Gastroesophageal sphincter (tissue), 4 donors: ENCODE measurements around the gene EXOC3L2. TPM values are rescaled to one million over a fixed set of nuclear protein-coding genes. Genes with fewer than 3 reads are reported as not detected.
A peak's percentile ranks its signal among the peaks of the same experiment; 100 is the strongest.

Experiments used
- ATAC-seq: fragments of 150-250 bp; one replicate; pipeline ENCODE4 v1.9.1; 2016; ENCODE audit warnings: mild to moderate bottlenecking, moderate library complexity
- H3K27ac ChIP-seq, 4 donors: fragments of 200-600 bp; sonication (generic) in 3 of 4; 1 replicate in 3 of 4; 2 replicates in 1 of 4; pipeline ENCODE4 v1.5.1; 2016 to 2019
- H3K27me3 ChIP-seq: fragments of 200-600 bp; sonication (generic); one replicate; pipeline ENCODE4 v1.5.1; 2019
- H3K36me3 ChIP-seq, 2 donors: fragments of 200-600 bp; sonication (generic); one replicate each; pipeline ENCODE4 v1.5.1; 2019; ENCODE audit warnings: control low read depth in 1 of 2
- H3K4me1 ChIP-seq, 3 donors: fragments of 200-600 bp; sonication (generic); 1 replicate in 2 of 3; 2 replicates in 1 of 3; pipeline ENCODE4 v1.5.1; 2016 to 2019; ENCODE audit warnings: control low read depth in 2 of 3
- H3K4me3 ChIP-seq, 2 donors: fragments of 200-600 bp; sonication (generic); one replicate each; pipeline ENCODE4 v1.5.1; 2019; ENCODE audit warnings: mild to moderate bottlenecking in 1 of 2, moderate library complexity in 1 of 2
- H3K9me3 ChIP-seq, 3 donors: fragments of 200-600 bp; sonication (generic); one replicate each; pipeline ENCODE4 v1.5.1; 2017 to 2019; ENCODE audit warnings: control low read depth in 2 of 3
- EP300 ChIP-seq: sonication (generic); formaldehyde crosslinking; IDR thresholded peaks from one replicate; pipeline ENCODE4 v1.6.1; 2017; ENCODE audit warnings: antibody characterized with exemption, mild to moderate bottlenecking
- POLR2A ChIP-seq, 2 donors: fragments of 450-650 bp; IDR thresholded peaks; one replicate each; pipeline ENCODE4 v1.6.1; 2017; ENCODE audit warnings: antibody characterized with exemption in 2 of 2, mild to moderate bottlenecking in 2 of 2, moderate library complexity in 1 of 2
- POLR2AphosphoS5 ChIP-seq: sonication (generic); formaldehyde crosslinking; IDR thresholded peaks from one replicate; pipeline ENCODE4 v1.6.1; 2017; ENCODE audit warnings: antibody characterized with exemption
- WGBS, 2 donors: methylation state at CpG; one replicate each; pipeline ENCODE4 v1.1.5; 2018; ENCODE audit warnings: low coverage in 1 of 2; 5-methylcytosine and 5-hydroxymethylcytosine counted together
- total RNA-seq, 4 donors: library from RNA; depleted of rRNA; stranded (reverse); fragments of >200 nt; gene quantifications; one replicate each; pipeline ENCODE4 v1.1.0, GENCODE V29; 2016
- TF ChIP-seq, protein P1 (sequence below), 4 experiments: fragments of 200-600 bp in 2 of 4; fragments of 450-650 bp in 2 of 4; sonication (generic) in 1 of 4; IDR thresholded peaks; one replicate each; pipeline ENCODE4 v1.5.1; 2017 to 2019; ENCODE audit warnings: antibody characterized with exemption in 4 of 4, mild to moderate bottlenecking in 2 of 4, moderate library complexity in 2 of 4

EXOC3L2 gene
- total RNA-seq, 4 donors from 2014 or later, result 1.2 to 2.9 (median 2.0) TPM

GRCh38 chr19:45283443-45284033 lies 38.3 kb upstream of the EXOC3L2 start:
- Histone ChIP-seq H3K9me3 (no peaks in the 10 kb centered on the region), H3K27ac (no peak overlapping the region), H3K4me1 (no peaks in the 10 kb centered on the region), H3K27me3 (no peaks in the 10 kb centered on the region), H3K36me3 (peaks cover 0 to 99% of the 10 kb centered on the region in 2 donors), H3K4me3 (no peak overlapping the region)
- 68 to 75% methylated on average over 7 of the region's 7 CpGs for WGBS, 2 donors
- TF ChIP-seq POLR2A (IDR thresholded peaks at IDR 0.05) (no peak), EP300 (no peak)
- no peak for ATAC-seq

DNA sequence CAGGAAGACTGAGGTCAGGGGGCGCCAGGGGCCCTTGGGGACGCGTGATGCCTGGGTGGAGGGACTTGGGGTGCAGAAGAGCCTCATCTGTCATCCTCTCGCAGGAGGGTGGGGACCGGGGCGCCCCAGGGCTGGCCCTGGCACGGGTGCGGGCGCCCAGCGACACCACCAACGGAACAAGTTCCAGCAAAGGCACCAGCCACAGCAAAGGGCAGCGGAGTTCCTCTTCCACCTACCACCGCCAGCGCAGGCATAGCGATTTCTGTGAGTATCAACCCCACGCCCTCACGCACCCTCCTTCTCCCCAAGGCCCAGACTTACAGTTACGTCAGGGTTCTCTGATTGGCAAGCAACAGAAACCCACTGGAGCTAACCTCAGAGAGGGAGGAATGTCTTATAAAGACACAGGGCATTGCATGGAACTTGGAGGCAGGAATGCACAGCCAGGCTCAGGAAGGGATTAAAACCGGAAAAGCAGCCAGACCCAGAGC lies 35.3 kb upstream of the EXOC3L2 start:
- Histone ChIP-seq H3K4me1 (no peaks in the 10 kb centered on the region), H3K9me3 (no peaks in the 10 kb centered on the region), H3K4me3 (no peak overlapping the region), H3K36me3 (peaks cover 0 to 99% of the 10 kb centered on the region in 2 donors), H3K27ac (no peak overlapping the region), H3K27me3 (no peaks in the 10 kb centered on the region)
- no peak for TF ChIP-seq EP300
- TF ChIP-seq, protein P1, sequence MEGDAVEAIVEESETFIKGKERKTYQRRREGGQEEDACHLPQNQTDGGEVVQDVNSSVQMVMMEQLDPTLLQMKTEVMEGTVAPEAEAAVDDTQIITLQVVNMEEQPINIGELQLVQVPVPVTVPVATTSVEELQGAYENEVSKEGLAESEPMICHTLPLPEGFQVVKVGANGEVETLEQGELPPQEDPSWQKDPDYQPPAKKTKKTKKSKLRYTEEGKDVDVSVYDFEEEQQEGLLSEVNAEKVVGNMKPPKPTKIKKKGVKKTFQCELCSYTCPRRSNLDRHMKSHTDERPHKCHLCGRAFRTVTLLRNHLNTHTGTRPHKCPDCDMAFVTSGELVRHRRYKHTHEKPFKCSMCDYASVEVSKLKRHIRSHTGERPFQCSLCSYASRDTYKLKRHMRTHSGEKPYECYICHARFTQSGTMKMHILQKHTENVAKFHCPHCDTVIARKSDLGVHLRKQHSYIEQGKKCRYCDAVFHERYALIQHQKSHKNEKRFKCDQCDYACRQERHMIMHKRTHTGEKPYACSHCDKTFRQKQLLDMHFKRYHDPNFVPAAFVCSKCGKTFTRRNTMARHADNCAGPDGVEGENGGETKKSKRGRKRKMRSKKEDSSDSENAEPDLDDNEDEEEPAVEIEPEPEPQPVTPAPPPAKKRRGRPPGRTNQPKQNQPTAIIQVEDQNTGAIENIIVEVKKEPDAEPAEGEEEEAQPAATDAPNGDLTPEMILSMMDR (IDR thresholded peaks at IDR 0.05), result no peak
- no peak for TF ChIP-seq POLR2A (IDR thresholded peaks at IDR 0.05)
- TF ChIP-seq POLR2AphosphoS5, result no peak
- no CpG with 5 or more reads among the region's 19 CpGs for WGBS, 2 donors
- ATAC-seq, result no peak

DNA sequence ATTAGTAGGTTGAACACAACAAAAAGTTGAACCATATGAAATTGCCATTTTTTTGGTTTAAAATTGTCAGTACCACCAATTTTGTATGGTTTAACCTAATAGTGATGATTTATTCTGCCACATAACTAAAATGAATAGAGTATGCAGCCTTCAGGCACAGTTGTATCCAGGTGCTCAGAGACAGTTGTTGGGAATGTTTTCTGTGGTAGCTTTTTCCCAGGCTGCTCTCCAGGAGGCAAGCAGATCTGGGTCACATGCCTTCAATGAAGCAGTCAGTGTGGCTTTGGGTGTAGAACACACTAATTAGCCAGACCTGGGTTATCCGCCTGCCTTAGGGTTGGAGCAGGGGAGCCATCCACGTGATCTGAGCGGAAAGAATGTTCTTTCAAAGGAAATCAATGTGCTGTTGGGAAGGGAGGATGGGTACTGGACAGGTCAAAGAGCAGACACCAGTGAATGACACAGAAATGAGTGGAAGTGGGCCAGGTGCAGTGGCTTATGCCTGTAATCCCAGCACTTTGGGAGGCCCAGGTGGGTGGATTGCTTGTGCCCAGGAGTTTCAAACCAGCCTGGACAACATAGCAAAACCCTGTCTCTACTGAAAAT lies 34.5 kb upstream of the EXOC3L2 start:
- WGBS, 2 donors, result 95% methylated on average over 3 of the region's 3 CpGs; no CpG with 5 or more reads in 1 of the 2 donors
- ATAC-seq, result peak; percentile 28
- no peaks in the 10 kb centered on the region for H3K9me3 ChIP-seq
- TF ChIP-seq POLR2AphosphoS5 (no peak), EP300 (no peak), POLR2A (IDR thresholded peaks at IDR 0.05) (no peak)
- TF ChIP-seq, protein P1 (IDR thresholded peaks at IDR 0.05), result no peak
- no peaks in the 10 kb centered on the region for H3K4me1 ChIP-seq
- no peak overlapping the region for H3K27ac ChIP-seq
- H3K4me3 ChIP-seq, result no peak overlapping the region
- peaks cover 0 to 100% of the 10 kb centered on the region in 2 donors for H3K36me3 ChIP-seq
- no peaks in the 10 kb centered on the region for H3K27me3 ChIP-seq

DNA sequence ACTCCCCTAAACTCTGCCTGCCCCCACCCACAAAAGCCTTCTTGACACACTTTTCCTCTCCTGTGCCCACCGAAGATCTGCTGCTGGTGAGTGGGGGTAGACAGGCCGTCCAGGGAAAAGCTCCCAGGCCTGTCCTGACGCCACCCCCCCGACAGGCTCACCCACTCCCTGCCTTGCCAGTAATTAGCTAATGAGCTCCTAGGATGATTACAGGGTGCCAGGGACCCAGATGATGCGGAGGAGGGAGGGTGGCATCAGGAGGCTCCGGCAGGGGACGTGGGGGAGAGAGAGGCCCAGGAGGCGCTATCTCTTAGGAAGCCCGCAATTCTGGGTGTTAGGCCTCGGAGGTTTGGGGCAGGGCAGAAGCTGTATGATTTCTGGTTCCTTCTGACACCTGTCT lies 32.9 kb upstream of the EXOC3L2 start:
- Histone ChIP-seq H3K27ac (no peak overlapping the region), H3K4me1 (no peaks in the 10 kb centered on the region), H3K36me3 (peaks cover 0 to 100% of the 10 kb centered on the region in 2 donors), H3K4me3 (no peak overlapping the region), H3K9me3 (no peaks in the 10 kb centered on the region), H3K27me3 (no peaks in the 10 kb centered on the region)
- WGBS, 2 donors, result 84 to 96% methylated on average over 6 of the region's 10 CpGs
- TF ChIP-seq POLR2AphosphoS5, result no peak
- no peak for TF ChIP-seq EP300
- TF ChIP-seq, protein P1 (IDR thresholded peaks at IDR 0.05), result no peak
- no peak for TF ChIP-seq POLR2A (IDR thresholded peaks at IDR 0.05)
- ATAC-seq, result no peak

DNA sequence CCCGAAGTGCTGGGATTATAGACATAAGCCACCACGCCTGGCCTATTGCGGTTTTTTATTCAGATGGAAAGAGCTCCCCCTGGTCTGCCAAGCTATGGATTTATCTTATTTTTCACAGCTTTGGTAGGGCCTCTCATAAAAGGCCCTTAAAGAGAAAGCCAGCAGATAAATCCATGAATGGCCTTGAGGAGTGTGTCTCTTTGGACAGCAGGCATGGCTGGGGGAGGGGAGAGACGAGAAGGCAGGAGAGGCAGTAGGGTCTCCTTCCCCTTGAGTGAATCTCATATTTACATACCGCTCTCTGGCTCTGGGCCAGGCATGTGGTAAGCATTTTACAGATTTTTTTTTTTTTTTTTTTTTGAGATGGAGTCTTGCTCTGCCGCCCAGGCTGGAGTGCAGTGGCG lies 31.1 kb upstream of the EXOC3L2 start:
- no peak for ATAC-seq

More for the DNA sequence above, 31.1 kb upstream of the EXOC3L2 start:
- Histone ChIP-seq H3K4me3 (no peak overlapping the region), H3K27me3 (no peaks in the 10 kb centered on the region), H3K9me3 (no peaks in the 10 kb centered on the region), H3K4me1 (no peaks in the 10 kb centered on the region), H3K27ac (no peak overlapping the region), H3K36me3 (peaks cover 0 to 100% of the 10 kb centered on the region in 2 donors)
- TF ChIP-seq POLR2AphosphoS5, result no peak
- TF ChIP-seq POLR2A (IDR thresholded peaks at IDR 0.05), result no peak
- TF ChIP-seq EP300, result no peak
- TF ChIP-seq, protein P1 (IDR thresholded peaks at IDR 0.05), result no peak
- WGBS, 2 donors, result 57 to 68% methylated on average over 3 to 6 of the region's 7 CpGs
